Measurements from ENCODE around the gene CALML6.

Gene CALML6

DNA sequence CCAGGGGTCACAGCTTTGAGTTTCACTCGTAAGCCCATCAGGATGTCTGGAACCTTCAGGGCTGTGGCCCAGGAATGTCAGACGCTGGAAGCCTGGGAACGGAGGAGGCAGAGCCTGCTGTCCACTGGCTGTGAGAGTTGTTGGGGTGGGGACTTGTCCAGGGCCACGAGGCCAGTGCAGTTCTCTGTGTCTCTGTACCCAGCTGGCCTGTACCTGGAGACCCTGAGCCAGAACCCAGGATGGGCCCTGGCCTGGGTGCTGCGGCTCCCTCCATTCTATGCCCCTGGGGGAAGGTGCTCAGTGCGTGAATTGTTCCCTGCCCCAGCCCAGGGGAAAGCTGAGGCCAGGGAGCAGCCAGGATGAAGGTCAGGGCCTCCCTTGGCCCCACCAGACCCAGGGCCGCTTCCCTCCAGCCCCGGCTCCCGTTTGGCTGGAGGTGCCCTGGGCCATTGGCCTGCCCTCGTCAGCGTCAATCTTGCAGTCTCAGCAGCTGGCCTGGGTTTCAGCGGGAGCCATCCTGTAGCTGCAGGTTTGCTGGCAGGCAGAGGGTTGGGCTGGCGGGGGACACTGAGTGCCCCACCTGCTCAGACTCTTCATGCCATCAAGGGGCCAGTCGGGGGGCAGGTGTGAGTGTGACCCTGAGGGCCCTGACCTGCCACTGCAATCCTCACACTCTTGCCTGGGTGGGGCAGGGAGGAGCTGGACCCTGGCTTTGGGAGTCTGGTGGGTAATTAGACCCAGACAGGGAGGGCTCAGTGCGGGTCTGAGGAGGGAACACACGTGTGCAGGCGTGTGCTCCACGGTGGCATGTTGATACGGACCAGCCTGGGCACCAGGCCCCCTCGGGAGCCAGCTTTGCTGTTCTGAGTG is 724 bp upstream of the CALML6 start:
- no peak for DNase-seq

DNA sequence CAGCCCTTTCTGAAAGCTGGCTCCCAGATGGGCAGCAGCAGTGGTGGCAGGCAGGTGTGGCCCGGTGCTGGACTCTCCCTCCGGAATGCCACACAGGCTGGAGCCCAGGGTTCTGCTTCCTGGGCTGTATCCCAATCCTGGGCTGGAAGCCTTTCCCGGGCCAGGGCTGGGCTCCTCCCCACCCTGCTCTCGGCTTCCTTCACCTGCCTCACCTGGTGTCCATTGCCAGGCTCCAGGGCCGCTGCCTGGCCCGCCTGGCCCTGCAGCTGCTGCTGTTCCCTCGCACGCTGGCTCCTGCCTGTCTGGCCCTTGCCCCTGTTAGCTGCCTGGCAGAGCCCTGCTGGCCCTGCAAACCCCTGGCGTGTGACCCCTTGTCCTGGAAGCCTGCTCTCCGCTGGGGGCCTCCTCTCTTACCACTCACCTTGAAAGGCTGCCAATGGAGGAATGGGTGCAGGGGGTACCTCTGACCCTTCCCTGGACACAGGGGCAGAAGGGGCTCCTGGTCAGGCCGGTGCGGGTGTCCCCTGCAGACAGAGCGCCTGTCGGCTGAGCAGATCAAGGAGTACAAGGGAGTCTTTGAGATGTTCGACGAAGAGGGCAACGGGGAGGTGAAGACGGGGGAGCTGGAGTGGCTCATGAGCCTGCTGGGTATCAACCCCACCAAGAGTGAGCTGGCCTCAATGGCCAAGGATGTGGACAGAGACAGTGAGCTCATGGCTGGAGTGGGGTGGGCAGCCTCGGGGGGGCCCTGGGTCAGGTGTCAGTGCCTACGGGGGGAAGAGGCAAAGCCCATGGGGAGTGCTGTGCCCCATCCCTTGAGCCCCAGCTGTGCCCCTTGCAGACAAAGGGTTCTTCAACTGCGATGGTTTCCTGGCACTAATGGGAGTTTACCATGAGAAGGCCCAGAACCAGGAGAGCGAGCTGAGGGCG is 1.1 kb downstream of the CALML6 start:
- no peak for DNase-seq

- no peak for DNase-seq
These were observed 1.8 kb downstream of the CALML6 start for GRCh38 chr1:1916851-1917251.

DNA sequence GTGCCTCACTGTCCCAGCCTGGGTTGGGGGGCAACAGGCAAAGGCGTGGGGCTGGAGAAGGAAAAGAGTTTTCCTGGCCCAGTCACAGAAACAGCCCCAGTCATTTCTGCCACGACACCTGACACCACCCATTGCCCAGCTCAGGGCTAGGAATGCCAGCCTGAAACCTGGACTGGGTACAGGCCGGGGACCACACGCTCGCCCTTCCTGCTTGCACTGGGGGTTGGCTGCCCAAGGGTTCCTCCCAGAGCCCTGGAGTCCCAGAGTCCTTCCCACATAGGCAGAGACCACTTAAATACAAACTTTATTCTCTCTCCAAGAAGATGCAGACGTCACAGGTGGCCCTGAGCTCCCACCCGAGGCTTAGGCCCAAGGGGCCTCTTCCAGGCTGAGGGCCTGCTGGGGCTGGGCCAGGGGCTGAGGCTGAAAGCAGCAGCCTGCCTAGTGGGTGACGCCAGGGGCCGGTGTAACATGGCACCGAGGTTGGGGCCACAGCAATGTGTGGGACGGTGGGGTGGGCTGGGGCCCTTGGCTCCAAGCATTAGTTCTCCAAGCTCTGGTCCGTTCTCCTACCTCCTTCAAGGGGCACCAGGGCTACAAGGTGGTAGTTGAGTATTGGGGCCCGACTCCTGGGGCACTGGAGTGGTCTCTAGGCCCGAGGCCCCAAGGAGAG is 2.4 kb downstream of the CALML6 start:
- no peak for DNase-seq

GRCh38 chr1:1917995-1918900 is 3.2 kb downstream of the CALML6 start:
- no peak for DNase-seq

- no peak for DNase-seq
These were observed 3.8 kb downstream of the CALML6 start, which contains the start of gene TMEM52 for GRCh38 chr1:1918901-1919303. Gene TMEM52, minus strand, starts transcription at chr1:1919279. Its CDS starts 14 bp downstream, at chr1:1919265.

DNA sequence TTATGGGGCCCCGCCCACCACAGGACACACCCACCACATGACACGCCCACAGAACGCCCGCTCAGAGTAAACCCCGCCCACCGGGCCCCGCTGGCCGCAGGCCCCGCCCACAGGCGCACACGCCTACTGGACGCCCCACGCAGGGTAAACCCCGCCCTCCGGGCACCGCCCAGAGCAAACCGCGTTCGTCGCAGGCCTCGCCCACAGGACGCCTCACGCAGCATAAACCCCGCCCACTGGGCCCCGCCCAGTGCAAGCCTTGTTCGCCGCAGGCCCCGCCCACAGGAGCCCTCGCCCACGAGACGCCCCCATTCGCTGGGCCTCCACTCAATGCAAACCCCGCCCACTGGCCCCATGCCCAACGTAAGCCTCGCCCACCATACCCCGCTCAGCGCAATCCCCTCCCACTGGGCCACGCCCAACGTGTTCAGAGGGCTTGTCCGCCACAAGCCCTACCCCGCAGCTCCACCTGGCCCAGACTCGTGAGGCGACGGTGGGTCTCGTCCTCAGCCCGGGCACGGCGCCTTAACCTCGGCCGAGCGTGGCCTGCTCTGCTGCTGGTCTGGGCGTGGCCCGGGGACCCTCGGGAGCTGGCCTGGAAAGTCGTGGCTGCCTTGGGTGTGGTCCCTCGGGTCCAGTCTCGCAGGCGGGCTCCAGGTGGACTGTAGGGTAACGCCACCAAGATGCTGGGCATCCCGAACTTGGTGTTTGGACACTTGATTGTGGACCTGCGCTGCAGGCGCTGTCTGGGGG is 4.4 kb downstream of the CALML6 start:
- peak; percentile 100 for DNase-seq

- DNase-seq: no peak
These were observed 5.1 kb downstream of the CALML6 start for GRCh38 chr1:1920057-1920607.

- DNase-seq: no peak
These were observed 5.8 kb downstream of the CALML6 start for GRCh38 chr1:1920608-1921458.

GRCh38 chr1:1921459-1921862 is 6.4 kb downstream of the CALML6 start:
- DNase-seq: no peak

DNA sequence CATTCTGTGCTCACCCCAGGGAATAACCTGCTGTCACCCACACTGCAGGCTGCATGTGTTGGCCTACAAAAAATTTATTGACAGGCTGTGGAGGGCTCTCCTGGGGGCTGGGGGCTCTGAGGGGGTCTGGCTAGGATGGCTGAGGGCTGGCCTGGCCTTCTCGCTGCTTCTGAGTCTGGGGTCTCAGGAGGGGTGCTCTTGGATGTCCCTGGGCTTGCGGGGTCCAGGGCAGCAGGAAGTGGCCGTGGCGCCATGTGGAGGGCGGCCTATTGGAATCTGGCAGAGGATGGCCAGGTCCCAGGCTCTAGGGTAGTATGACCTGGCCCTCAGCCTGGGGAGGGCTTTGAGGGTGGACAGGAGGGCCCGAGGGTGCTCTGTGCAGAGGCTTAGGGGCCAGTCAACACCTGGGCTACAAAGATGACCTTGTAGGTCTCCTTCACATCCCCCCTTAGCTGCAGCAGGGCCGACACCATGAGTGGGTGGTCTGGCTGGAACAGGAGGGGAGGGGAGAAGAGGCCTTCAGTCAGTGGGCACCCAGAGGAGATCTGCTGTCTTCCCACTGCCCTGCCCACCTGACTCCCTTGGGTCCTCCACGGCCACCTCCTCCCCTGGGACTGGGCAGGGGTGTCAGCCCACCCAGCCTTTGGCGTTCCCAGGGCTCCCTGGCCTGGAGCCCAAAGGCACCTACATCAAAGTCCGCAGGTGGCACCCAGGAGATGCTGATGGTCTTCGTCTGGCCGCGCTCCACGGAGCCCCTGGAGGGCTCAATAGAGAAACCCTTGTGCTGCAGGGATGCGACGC is 7.0 kb downstream of the CALML6 start:
- no peak for DNase-seq

DNA sequence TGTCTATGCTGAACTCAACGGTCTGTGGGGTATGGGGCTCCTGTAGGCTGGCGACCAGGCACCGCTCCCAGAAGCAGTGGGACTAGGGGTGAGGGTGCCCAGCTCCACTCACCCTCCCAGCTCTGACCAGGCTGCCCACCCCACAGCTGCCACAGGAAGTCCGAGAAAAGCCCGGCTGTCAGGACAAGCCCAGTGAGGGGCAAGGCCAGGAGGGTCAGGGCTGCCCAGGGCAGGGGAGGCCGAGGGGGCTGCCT is 7.6 kb downstream of the CALML6 start:
- no peak for DNase-seq

GRCh38 chr1:1922956-1923833 is 8.1 kb downstream of the CALML6 start:
- no peak for DNase-seq

- DNase-seq: no peak
These were observed 9.3 kb downstream of the CALML6 start for GRCh38 chr1:1924386-1924785.

DNA sequence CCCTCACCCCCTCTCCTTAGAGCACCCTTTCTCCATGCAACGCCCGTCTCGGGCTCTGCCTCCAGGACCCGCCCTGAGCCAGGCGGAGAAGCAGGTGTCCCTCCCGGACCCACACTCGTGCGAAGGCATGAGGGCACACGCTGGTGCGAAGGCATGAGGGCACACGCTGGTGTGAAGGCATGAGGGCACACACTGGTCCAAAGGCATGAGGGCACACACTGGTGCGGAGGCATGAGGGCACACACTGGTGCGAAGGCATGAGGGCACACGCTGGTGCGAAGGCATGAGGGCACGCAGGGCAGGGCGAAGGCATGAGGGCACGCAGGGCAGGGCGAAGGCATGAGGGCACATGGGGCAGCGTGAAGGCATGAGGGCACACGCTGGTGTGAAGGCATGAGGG is 9.8 kb downstream of the CALML6 start:
- DNase-seq: no peak

DNA sequence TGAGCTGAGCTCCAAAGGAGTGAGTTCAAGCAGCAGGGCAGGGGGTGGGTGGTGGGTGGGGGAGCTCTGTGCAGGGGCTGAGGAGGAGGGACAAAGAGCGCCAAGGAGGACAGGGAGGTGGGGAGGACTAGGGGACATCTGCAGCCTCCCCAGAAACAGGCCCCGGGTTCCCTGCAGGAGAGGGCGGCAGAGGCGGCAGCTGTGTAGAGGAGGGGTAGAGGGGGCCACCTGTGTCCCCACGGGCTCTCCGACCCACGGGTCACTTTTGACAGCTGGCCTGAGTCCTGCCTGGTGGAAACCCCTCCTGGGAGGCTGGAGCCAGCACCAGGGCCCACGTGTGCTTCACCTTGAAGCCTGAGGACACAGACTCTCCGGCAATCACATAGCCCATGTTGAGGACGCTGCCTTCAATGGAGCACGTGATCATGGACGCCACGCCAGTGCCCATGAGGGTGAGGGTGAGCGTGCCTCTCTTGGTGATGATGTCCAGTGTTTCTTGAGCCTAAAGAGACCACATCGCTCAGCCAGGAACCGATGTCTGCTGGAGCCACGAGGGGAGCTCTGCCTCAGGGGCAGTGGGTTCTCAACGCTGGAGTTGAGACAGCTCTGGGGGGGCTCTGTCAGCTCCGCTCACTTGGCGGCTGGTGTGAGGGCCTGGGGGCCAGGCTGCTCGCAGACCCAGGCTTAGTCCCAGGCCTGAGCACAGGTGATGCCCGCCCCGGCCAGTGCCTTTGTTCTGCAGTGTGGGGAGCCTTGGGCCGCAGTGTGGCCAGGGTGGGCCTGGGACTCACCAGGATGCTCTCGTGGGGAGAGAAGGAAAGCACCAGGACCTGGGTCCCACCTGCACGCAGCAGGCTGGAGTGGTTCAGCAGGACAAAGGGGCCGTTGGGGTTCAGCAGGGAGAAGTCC is 10.6 kb downstream of the CALML6 start:
- no peak for DNase-seq

GRCh38 chr1:1926346-1926811 is 11.3 kb downstream of the CALML6 start:
- no peak for DNase-seq

Measured in activated CD4-positive, alpha-beta T cell treated with anti-CD3 and anti-CD28 coated beads, Interleukin-2, amount 50 U/mL, for 1 hour (primary cell).